Vagina (tissue), 2 donors: ENCODE measurements around the gene CYP19A1.

Experiments used
- CTCF ChIP-seq, 3 experiments: fragments of 450-650 bp in 2 of 3; fragments of 200-600 bp in 1 of 3; sonication (generic) in 1 of 3; IDR thresholded peaks; one replicate each; pipeline ENCODE4 v1.5.1; 2017 to 2019; ENCODE audit warnings: antibody characterized with exemption in 3 of 3, mild to moderate bottlenecking in 2 of 3, moderate library complexity in 2 of 3
- POLR2AphosphoS5 ChIP-seq, 2 donors: sonication (generic); formaldehyde crosslinking; IDR thresholded peaks; one replicate each; pipeline ENCODE4 v1.9.0; 2017; ENCODE audit warnings: antibody characterized with exemption in 2 of 2, mild to moderate bottlenecking in 2 of 2, low read depth in 1 of 2; ENCODE audit not compliant: insufficient read depth in 1 of 2

- TF ChIP-seq CTCF (IDR thresholded peaks at IDR 0.05) = no peak
- TF ChIP-seq POLR2AphosphoS5 (IDR thresholded peaks at IDR 0.05; ENCODE audit: insufficient read depth in 1 of 2, low read depth in 1 of 2) = no peak
These were observed 126.2 kb downstream of the CYP19A1 start for GRCh38 chr15:51212239-51212638.
